Upper lobe of left lung (tissue), 6 donors: ENCODE data around the gene TTC22. TPM values are rescaled to one million over a fixed set of nuclear protein-coding genes. Genes with fewer than 3 reads are reported as not detected.

Experiments used
- ATAC-seq, 2 donors: fragments of 200-7000 bp; cut with Tn5 transposase; one replicate each; pipeline ENCODE4 v1.9.1; 2022; ENCODE audit warnings: mild to moderate bottlenecking in 2 of 2, moderate library complexity in 2 of 2; ENCODE audit not compliant: low FRiP score in 2 of 2
- DNase-seq, 2 donors: peaks; one replicate each; pipeline ENCODE4 v3.0.0-alpha.2; 2019 to 2020
- H3K27ac ChIP-seq, 4 donors: fragments of 200-600 bp; sonication (generic); one replicate each; pipeline ENCODE4 v1.5.1; 2016 to 2019
- H3K27me3 ChIP-seq, 4 donors: fragments of 200-600 bp; sonication (generic); one replicate each; pipeline ENCODE4 v1.5.1; 2017 to 2019
- H3K36me3 ChIP-seq, 4 donors: fragments of 200-600 bp; sonication (generic); one replicate each; pipeline ENCODE4 v1.5.1; 2016 to 2019
- H3K4me1 ChIP-seq, 4 donors: fragments of 200-600 bp; sonication (generic); one replicate each; pipeline ENCODE4 v1.5.1; 2018 to 2019
- H3K4me3 ChIP-seq, 4 donors: fragments of 200-600 bp; sonication (generic); one replicate each; pipeline ENCODE4 v1.5.1; 2017 to 2019; ENCODE audit warnings: mild to moderate bottlenecking in 2 of 4, moderate library complexity in 1 of 4
- H3K9me3 ChIP-seq, 4 donors: fragments of 200-600 bp; sonication (generic); one replicate each; pipeline ENCODE4 v1.5.1; 2018 to 2019
- CTCF ChIP-seq, 6 experiments: fragments of 450-650 bp in 4 of 6; fragments of 200-600 bp in 2 of 6; sonication (generic) in 2 of 6; IDR thresholded peaks; one replicate each; pipeline ENCODE4 v1.5.1; 2016 to 2019; ENCODE audit warnings: antibody characterized with exemption in 6 of 6
- EP300 ChIP-seq, 4 donors: sonication (generic); formaldehyde crosslinking; IDR thresholded peaks; one replicate each; pipeline ENCODE4 v1.5.1; 2017; ENCODE audit warnings: antibody characterized with exemption in 4 of 4, control low read depth in 2 of 4
- POLR2A ChIP-seq, 4 donors: fragments of 450-650 bp; IDR thresholded peaks; one replicate each; pipeline ENCODE4 v1.5.1; 2016 to 2017; ENCODE audit warnings: antibody characterized with exemption in 4 of 4, mild to moderate bottlenecking in 2 of 4
- POLR2AphosphoS5 ChIP-seq, 2 donors: sonication (generic); formaldehyde crosslinking; IDR thresholded peaks; one replicate each; pipeline ENCODE4 v1.5.1; 2017; ENCODE audit warnings: antibody characterized with exemption in 2 of 2
- WGBS, 2 donors: methylation state at CpG; one replicate each; pipeline ENCODE4 v1.1.5; 2017 to 2018; 5-methylcytosine and 5-hydroxymethylcytosine counted together
- total RNA-seq, 6 donors: library from RNA; depleted of rRNA in 4 of 6; stranded (reverse); fragments of >200 nt in 4 of 6; gene quantifications; one replicate each; pipeline versions ENCODE4 v1.1.0 to v1.2.1, GENCODE V29; 2016 to 2021
- donor health status: DM: no; HTN: no; CAD: no; lungs with moderate emphysema.
- donor health status: DM: no; HTN: yes; CAD: no; lungs with severe emphysema.

TTC22 gene
- total RNA-seq, 6 donors from 2014 or later: 6.9 to 15.7 (median 12.1) TPM

GRCh38 chr1:54750596-54750995 is 50.5 kb downstream of the TTC22 start:
- no peak for ATAC-seq
- no peak overlapping the region for H3K4me3 ChIP-seq
- no peak for DNase-seq

DNA sequence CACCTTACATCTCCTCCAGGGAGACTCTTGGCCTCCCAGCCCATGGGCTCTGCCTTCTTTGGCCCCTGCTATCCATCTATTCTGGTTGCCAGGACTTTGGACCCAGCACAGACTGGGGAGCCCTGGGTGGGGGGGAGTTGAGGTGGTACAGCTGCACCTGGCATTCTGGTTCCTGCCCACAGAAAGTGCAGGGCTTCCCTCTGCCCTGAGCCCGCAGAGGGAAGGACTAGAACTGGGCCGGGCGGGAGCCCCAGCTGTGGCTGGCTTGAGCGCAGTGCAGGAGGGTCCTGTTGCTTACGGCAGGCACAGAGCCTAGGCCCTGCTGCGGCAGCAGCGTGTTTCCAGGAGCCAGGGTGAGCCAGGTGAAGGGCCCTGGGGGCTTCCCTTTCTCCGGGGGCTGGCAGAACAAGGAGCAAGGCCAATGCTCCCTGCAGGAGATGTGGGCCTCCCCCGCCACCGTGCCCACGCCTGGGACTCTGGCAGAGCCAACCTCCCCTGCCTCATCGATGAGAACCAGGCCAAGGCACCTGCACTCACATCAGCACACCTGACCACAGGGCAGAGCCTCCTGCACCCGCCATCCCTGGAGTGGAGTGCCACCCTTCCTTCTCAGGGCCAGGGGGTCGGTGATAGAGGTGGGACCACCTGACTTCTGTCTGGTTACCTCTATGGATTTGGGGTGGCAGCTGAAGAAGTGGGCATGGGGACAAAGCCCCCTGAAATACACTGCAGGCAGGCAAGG is 52.9 kb downstream of the TTC22 start:
- peaks cover 0 to 3% (median 2%) of the 10 kb centered on the region in 4 donors for H3K36me3 ChIP-seq
- whole genome bisulfite sequencing, 2 donors: 83 to 88% methylated on average over 2 to 14 of the region's 14 CpGs
- no peaks in the 10 kb centered on the region for H3K27me3 ChIP-seq
- H3K4me3 ChIP-seq: no peak overlapping the region
- no peak overlapping the region for H3K27ac ChIP-seq
- no peaks in the 10 kb centered on the region for H3K9me3 ChIP-seq
- DNase-seq (peak in 1 of 2 donors; percentile 66), ATAC-seq (no peak)
- TF ChIP-seq POLR2A (IDR thresholded peaks at IDR 0.05) (no peak), POLR2AphosphoS5 (IDR thresholded peaks at IDR 0.05) (no peak), CTCF (IDR thresholded peaks at IDR 0.05) (no peak), EP300 (IDR thresholded peaks at IDR 0.05) (no peak)
- no peaks in the 10 kb centered on the region for H3K4me1 ChIP-seq

More at GRCh38 chr1:54750596-54750995, 50.5 kb downstream of the TTC22 start:
- Histone ChIP-seq H3K9me3 (no peaks in the 10 kb centered on the region), H3K27ac (no peak overlapping the region), H3K27me3 (no peaks in the 10 kb centered on the region), H3K36me3 (peaks cover 0 to 3% (median 0%) of the 10 kb centered on the region in 4 donors), H3K4me1 (no peaks in the 10 kb centered on the region)
- TF ChIP-seq EP300 (IDR thresholded peaks at IDR 0.05) (no peak), POLR2A (IDR thresholded peaks at IDR 0.05) (no peak), POLR2AphosphoS5 (IDR thresholded peaks at IDR 0.05) (no peak), CTCF (IDR thresholded peaks at IDR 0.05) (no peak)
- WGBS, 2 donors: 61 to 67% methylated on average over 3 to 6 of the region's 6 CpGs

DNA sequence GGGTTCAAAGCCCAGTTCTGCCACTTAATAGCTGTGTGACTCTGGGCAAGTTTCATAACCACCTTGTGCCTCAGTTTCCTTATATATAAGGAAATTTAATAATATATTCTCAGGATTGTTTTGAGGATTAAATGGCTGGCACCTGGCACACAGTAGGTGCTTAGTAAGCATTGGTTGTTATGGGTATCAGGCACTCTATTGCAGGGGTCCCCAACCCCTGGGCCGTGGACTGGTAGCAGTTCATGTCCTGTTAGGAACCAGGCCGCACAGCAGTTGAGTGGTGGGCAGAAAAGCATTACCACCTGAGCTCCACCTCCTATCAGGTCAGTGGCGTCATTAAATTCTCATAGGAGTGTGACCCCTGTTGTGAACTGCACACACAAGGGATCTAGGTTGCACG is 55.3 kb downstream of the TTC22 start:
- no peak for ATAC-seq
- no peaks in the 10 kb centered on the region for H3K4me1 ChIP-seq
- H3K36me3 ChIP-seq: peaks cover 8 to 27% (median 17%) of the 10 kb centered on the region in 4 donors
- no peak overlapping the region for H3K27ac ChIP-seq
- TF ChIP-seq EP300 (IDR thresholded peaks at IDR 0.05): no peak
- TF ChIP-seq POLR2A (IDR thresholded peaks at IDR 0.05): no peak
- TF ChIP-seq CTCF (IDR thresholded peaks at IDR 0.05): no peak
- no peak for TF ChIP-seq POLR2AphosphoS5 (IDR thresholded peaks at IDR 0.05)
- H3K4me3 ChIP-seq: no peak overlapping the region
- WGBS, 2 donors: 93 to 96% methylated on average over 3 to 4 of the region's 4 CpGs
- no peaks in the 10 kb centered on the region for H3K9me3 ChIP-seq
- no peak for DNase-seq
- no peaks in the 10 kb centered on the region for H3K27me3 ChIP-seq

DNA sequence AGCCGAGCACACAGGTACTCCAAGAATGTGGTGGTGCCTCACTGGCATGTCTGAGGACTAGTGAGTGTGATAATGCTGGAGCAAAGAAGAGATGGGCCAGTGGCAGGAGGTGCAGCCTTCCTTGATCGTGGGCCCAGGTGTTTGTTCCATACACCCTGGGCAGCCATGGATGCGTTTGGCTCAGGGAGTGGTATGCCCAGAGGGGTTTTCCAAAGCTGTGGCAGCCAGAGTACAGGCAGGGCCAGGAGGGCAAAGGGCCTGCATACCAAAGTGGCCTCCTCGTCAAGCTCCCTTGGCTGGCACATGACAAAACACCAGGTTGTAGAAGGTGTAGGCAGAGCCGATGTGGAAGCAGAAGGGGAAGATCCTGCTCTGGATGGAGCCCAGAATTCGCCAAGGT is 55.8 kb downstream of the TTC22 start:
- TF ChIP-seq CTCF (IDR thresholded peaks at IDR 0.05) (no peak), POLR2AphosphoS5 (IDR thresholded peaks at IDR 0.05) (no peak), EP300 (IDR thresholded peaks at IDR 0.05) (no peak), POLR2A (IDR thresholded peaks at IDR 0.05) (no peak)
- Histone ChIP-seq H3K36me3 (peaks cover 8 to 33% (median 22%) of the 10 kb centered on the region in 4 donors), H3K9me3 (no peaks in the 10 kb centered on the region), H3K27ac (no peak overlapping the region), H3K4me3 (no peak overlapping the region), H3K27me3 (no peaks in the 10 kb centered on the region), H3K4me1 (no peaks in the 10 kb centered on the region)
- WGBS, 2 donors: 84 to 87% methylated on average over 6 of the region's 6 CpGs
- no peak for ATAC-seq
- DNase-seq: no peak

GRCh38 chr1:54744696-54745095 is 56.4 kb downstream of the TTC22 start:
- H3K4me1 ChIP-seq: no peaks in the 10 kb centered on the region
- H3K36me3 ChIP-seq: peaks cover 9 to 39% (median 28%) of the 10 kb centered on the region in 4 donors
- no peak overlapping the region for H3K27ac ChIP-seq
- TF ChIP-seq CTCF (IDR thresholded peaks at IDR 0.05) (no peak), EP300 (IDR thresholded peaks at IDR 0.05) (no peak), POLR2AphosphoS5 (IDR thresholded peaks at IDR 0.05) (no peak), POLR2A (IDR thresholded peaks at IDR 0.05) (no peak)
- WGBS, 2 donors: 85% methylated on average over 3 of the region's 3 CpGs; no CpG with 5 or more reads in 1 of the 2 donors
- ATAC-seq (no peak), DNase-seq (no peak)
- H3K27me3 ChIP-seq: no peaks in the 10 kb centered on the region
- no peak overlapping the region for H3K4me3 ChIP-seq
- no peaks in the 10 kb centered on the region for H3K9me3 ChIP-seq
